ENCODE measurements around the gene ABCF3.

Gene ABCF3

GRCh38 chr3:184166671-184167070 lies 19.3 kb upstream of the ABCF3 start:
- no peak for DNase-seq

- no peak for DNase-seq
Measured at GRCh38 chr3:184167786-184168185, 18.2 kb upstream of the ABCF3 start.

- peak in 5 of 56 donors; percentile 10 to 22 (median 12) for DNase-seq
Measured at GRCh38 chr3:184168363-184169120, 17.5 kb upstream of the ABCF3 start.

- DNase-seq, result no peak
Measured at GRCh38 chr3:184169896-184170875, 15.8 kb upstream of the ABCF3 start.

- peak in 1 of 56 donors; percentile 20 for DNase-seq
Measured at GRCh38 chr3:184171562-184171961, 14.4 kb upstream of the ABCF3 start.

GRCh38 chr3:184172681-184173373 lies 13.2 kb upstream of the ABCF3 start:
- DNase-seq, result no peak

GRCh38 chr3:184173374-184173722 lies 12.7 kb upstream of the ABCF3 start:
- no peak for DNase-seq

- no peak for DNase-seq
Measured at GRCh38 chr3:184174284-184174645, 11.7 kb upstream of the ABCF3 start.

- DNase-seq, result peak; percentile 82 to 99 (median 98)
Measured at GRCh38 chr3:184174646-184175492, 11.1 kb upstream of the ABCF3 start, which contains the start of gene AP2M1. Gene AP2M1, plus strand, starts transcription at chr3:184174855. Its CDS starts 2,139 bp downstream, at chr3:184176994.

- no peak for DNase-seq
Measured at GRCh38 chr3:184175506-184175905, 10.5 kb upstream of the ABCF3 start.

- DNase-seq, result no peak
Measured at GRCh38 chr3:184175981-184176376, 10.0 kb upstream of the ABCF3 start.

GRCh38 chr3:184176377-184177330 lies 9.3 kb upstream of the ABCF3 start:
- DNase-seq, result peak in 35 of 56 donors; percentile 4 to 76 (median 40)

- DNase-seq, result no peak
Measured at GRCh38 chr3:184177331-184177731, 8.7 kb upstream of the ABCF3 start.

- DNase-seq, result no peak
Measured at GRCh38 chr3:184177767-184178306, 8.2 kb upstream of the ABCF3 start.

GRCh38 chr3:184178521-184179138 lies 7.4 kb upstream of the ABCF3 start:
- DNase-seq, result no peak

- no peak for DNase-seq
Measured at GRCh38 chr3:184180165-184180564, 5.8 kb upstream of the ABCF3 start.

GRCh38 chr3:184181596-184181995 lies 4.4 kb upstream of the ABCF3 start:
- no peak for DNase-seq

GRCh38 chr3:184183679-184184078 lies 2.3 kb upstream of the ABCF3 start:
- no peak for DNase-seq

Data from nucleus accumbens (tissue), 56 donors.